ENCODE results near the gene GPC1.
"Not testable (repeated sequence)": the region's sequence is repeated elsewhere in the genome, so short reads cannot be mapped to it uniquely, and the experiment has no call there.

The GPC1 gene

GRCh38 chr2:240435457-240435947 is at the start of gene GPC1:
Gene GPC1 (plus strand): TSS chr2:240435663. CDS start chr2:240435919, 256 bp downstream.
- peak; percentile 39 for DNase-seq (ENCODE audit: low read depth)

- no peak for DNase-seq (ENCODE audit: low read depth)
Observed at GRCh38 chr2:240386326-240386725, 49.1 kb upstream of the GPC1 start.

- not testable (repeated sequence) for DNase-seq (ENCODE audit: low read depth)
Observed at GRCh38 chr2:240386743-240387142, 48.7 kb upstream of the GPC1 start.

GRCh38 chr2:240387325-240387668 is 48.2 kb upstream of the GPC1 start:
- no peak for DNase-seq (ENCODE audit: low read depth)

GRCh38 chr2:240387669-240388358 is 47.6 kb upstream of the GPC1 start:
- DNase-seq (ENCODE audit: low read depth): no peak

GRCh38 chr2:240388471-240389301 is 46.8 kb upstream of the GPC1 start:
- DNase-seq (ENCODE audit: low read depth): no peak

- no peak for DNase-seq (ENCODE audit: low read depth)
Observed at GRCh38 chr2:240389302-240389805, 46.1 kb upstream of the GPC1 start.

- DNase-seq (ENCODE audit: low read depth): no peak
Observed at GRCh38 chr2:240390091-240391073, 45.1 kb upstream of the GPC1 start.

GRCh38 chr2:240391111-240392051 is 44.1 kb upstream of the GPC1 start:
- DNase-seq (ENCODE audit: low read depth): no peak

- no peak for DNase-seq (ENCODE audit: low read depth)
Observed at GRCh38 chr2:240392084-240392947, 43.1 kb upstream of the GPC1 start.

GRCh38 chr2:240392948-240393830 is 42.3 kb upstream of the GPC1 start:
- DNase-seq (ENCODE audit: low read depth): no peak

- no peak for DNase-seq (ENCODE audit: low read depth)
Observed at GRCh38 chr2:240393831-240394410, 41.5 kb upstream of the GPC1 start.

- no peak for DNase-seq (ENCODE audit: low read depth)
Observed at GRCh38 chr2:240394549-240394948, 40.9 kb upstream of the GPC1 start.

GRCh38 chr2:240395448-240395847 is 40.0 kb upstream of the GPC1 start:
- DNase-seq (ENCODE audit: low read depth): no peak

- DNase-seq (ENCODE audit: low read depth): no peak
Observed at GRCh38 chr2:240395896-240396622, 39.4 kb upstream of the GPC1 start.

GRCh38 chr2:240396623-240397541 is 38.6 kb upstream of the GPC1 start:
- DNase-seq (ENCODE audit: low read depth): no peak

GRCh38 chr2:240397542-240397916 is 37.9 kb upstream of the GPC1 start:
- no peak for DNase-seq (ENCODE audit: low read depth)

Data from activated T-cell treated with anti-CD3 and anti-CD28 coated beads for 1 hour (primary cell).